Measurements from ENCODE around the gene IKZF2. TPM values are rescaled to one million over a fixed set of nuclear protein-coding genes. Genes with fewer than 3 reads are reported as not detected.
A peak's percentile ranks its signal among the peaks of the same experiment; 100 is the strongest.

The IKZF2 gene
- polyA plus RNA-seq, 1 donor (not counting 4 experiments of a cell fraction or from before 2014, with no cell fraction given), result 8.2 TPM

- no peak for TF ChIP-seq EZH2 (IDR thresholded peaks at IDR 0.05; ENCODE audit: low read length)
- TF ChIP-seq CTCF (optimal IDR thresholded peaks at IDR 0.05 in 1 of 3, IDR thresholded peaks at IDR 0.05 in 1 of 3, conservative IDR thresholded peaks at IDR 0.05 in 1 of 3; ENCODE audit: extremely low read depth in 1 of 3, insufficient read depth in 2 of 3, low read length in 3 of 3), result no peak
- DNase-seq (ENCODE audit: low read depth, low spot score) (no peak), FAIRE-seq (no peak)
- H3K4me3 ChIP-seq (ENCODE audit: control insufficient read depth in 2 of 3, extremely low read depth in 1 of 3, insufficient read depth in 2 of 3, low read depth in 1 of 3, low read length in 3 of 3), result peak overlapping the region; percentile 85 to 97 (median 95)
- no peaks in the 10 kb centered on the region for H3K9me1 ChIP-seq (ENCODE audit: control insufficient read depth, extremely low read depth, insufficient read depth, low read length)
- H3K4me1 ChIP-seq (ENCODE audit: control insufficient read depth, extremely low read depth, insufficient read depth, low read length), result peaks cover 18% of the 10 kb centered on the region
- H3K27ac ChIP-seq (ENCODE audit: control insufficient read depth, insufficient read depth, low read length), result peak overlapping the region; percentile 94
- no peaks in the 10 kb centered on the region for H3K27me3 ChIP-seq (ENCODE audit: control insufficient read depth, extremely low read depth, insufficient read depth, low read length)
- peak overlapping the region; percentile 89 for H3K9ac ChIP-seq (ENCODE audit: control insufficient read depth, extremely low read depth, insufficient read depth, low read length)
- H3K4me2 ChIP-seq (ENCODE audit: control insufficient read depth, extremely low read depth, insufficient read depth, low read depth, low read length), result peak overlapping the region; percentile 92
- H3K36me3 ChIP-seq (ENCODE audit: control insufficient read depth in 2 of 2, extremely low read depth in 1 of 2, insufficient read depth in 2 of 2, low read length in 2 of 2), result no peaks in the 10 kb centered on the region
- H3K9me3 ChIP-seq (ENCODE audit: control insufficient read depth, low read depth, low read length), result no peaks in the 10 kb centered on the region
- H2AFZ ChIP-seq (ENCODE audit: control insufficient read depth, low read length), result peak overlapping the region; percentile 99
- dilution Hi-C loops (cut with MboI; ENCODE audit: extremely low pct_ligation_motif_present, low sequenced_read_pairs), result no loop called here
- peaks cover 3% of the 10 kb centered on the region for H3K79me2 ChIP-seq (ENCODE audit: control insufficient read depth, insufficient read depth, low read length)
- no peaks in the 10 kb centered on the region for H4K20me1 ChIP-seq (ENCODE audit: control insufficient read depth, extremely low read depth, insufficient read depth, low read length)
These were observed 906 bp downstream of the IKZF2 start for GRCh38 chr2:213150315-213151097.

GRCh38 chr2:213149949-213150314 lies 1.5 kb downstream of the IKZF2 start:
- no peaks in the 10 kb centered on the region for H3K27me3 ChIP-seq (ENCODE audit: control insufficient read depth, extremely low read depth, insufficient read depth, low read length)
- peak overlapping the region; percentile 89 for H3K9ac ChIP-seq (ENCODE audit: control insufficient read depth, extremely low read depth, insufficient read depth, low read length)
- no peak for FAIRE-seq
- no peaks in the 10 kb centered on the region for H3K36me3 ChIP-seq (ENCODE audit: control insufficient read depth in 2 of 2, extremely low read depth in 1 of 2, insufficient read depth in 2 of 2, low read length in 2 of 2)
- H3K9me1 ChIP-seq (ENCODE audit: control insufficient read depth, extremely low read depth, insufficient read depth, low read length), result no peaks in the 10 kb centered on the region
- H2AFZ ChIP-seq (ENCODE audit: control insufficient read depth, low read length), result peak overlapping the region; percentile 61
- TF ChIP-seq CTCF (optimal IDR thresholded peaks at IDR 0.05 in 1 of 3, IDR thresholded peaks at IDR 0.05 in 1 of 3, conservative IDR thresholded peaks at IDR 0.05 in 1 of 3; ENCODE audit: extremely low read depth in 1 of 3, insufficient read depth in 2 of 3, low read length in 3 of 3) (no peak), EZH2 (IDR thresholded peaks at IDR 0.05; ENCODE audit: low read length) (no peak)
- no peaks in the 10 kb centered on the region for H3K9me3 ChIP-seq (ENCODE audit: control insufficient read depth, low read depth, low read length)
- H4K20me1 ChIP-seq (ENCODE audit: control insufficient read depth, extremely low read depth, insufficient read depth, low read length), result no peaks in the 10 kb centered on the region
- peaks cover 3% of the 10 kb centered on the region for H3K79me2 ChIP-seq (ENCODE audit: control insufficient read depth, insufficient read depth, low read length)
- H3K4me3 ChIP-seq (ENCODE audit: control insufficient read depth in 2 of 3, extremely low read depth in 1 of 3, insufficient read depth in 2 of 3, low read depth in 1 of 3, low read length in 3 of 3), result peak overlapping the region; percentile 52 to 95 (median 72)
- dilution Hi-C loops (cut with MboI; ENCODE audit: extremely low pct_ligation_motif_present, low sequenced_read_pairs), result no loop called here
- DNase-seq (ENCODE audit: low read depth, low spot score), result no peak
- H3K4me1 ChIP-seq (ENCODE audit: control insufficient read depth, extremely low read depth, insufficient read depth, low read length), result peaks cover 20% of the 10 kb centered on the region
- peak overlapping the region; percentile 94 for H3K27ac ChIP-seq (ENCODE audit: control insufficient read depth, insufficient read depth, low read length)
- peak overlapping the region; percentile 92 for H3K4me2 ChIP-seq (ENCODE audit: control insufficient read depth, extremely low read depth, insufficient read depth, low read depth, low read length)

All from keratinocyte (primary cell).